ENCODE results near the gene WASHC2A.
"Not testable (repeated sequence)": the region's sequence is repeated elsewhere in the genome, so short reads cannot be mapped to it uniquely, and the experiment has no call there.

Gene WASHC2A

GRCh38 chr10:50067546-50068351, at the start of gene WASHC2A:
TSS of gene WASHC2A (plus strand) at chr10:50067954. CDS start at chr10:50068006, 52 bp downstream.
- DNase-seq (ENCODE audit: low read depth) = peak; percentile 60
- peak within 1 kb of the TSS; percentile 80 for H3K4me3 ChIP-seq (ENCODE audit: low read depth, low read length)

GRCh38 chr10:50019279-50019678, 48.5 kb upstream of the WASHC2A start:
- DNase-seq (ENCODE audit: low read depth); H3K4me3 ChIP-seq (ENCODE audit: low read depth, low read length): not testable (repeated sequence)

- not testable (repeated sequence) for DNase-seq (ENCODE audit: low read depth); H3K4me3 ChIP-seq (ENCODE audit: low read depth, low read length)
Measured at GRCh38 chr10:50020451-50021024, 47.2 kb upstream of the WASHC2A start.

- H3K4me3 ChIP-seq (ENCODE audit: low read depth, low read length) = no peak overlapping the region
- DNase-seq (ENCODE audit: low read depth) = no peak
- no peak for TF ChIP-seq CTCF (conservative IDR thresholded peaks at IDR 0.05; ENCODE audit: low read depth, low read length)
Measured at GRCh38 chr10:50021646-50022045, 46.1 kb upstream of the WASHC2A start.

GRCh38 chr10:50024716-50025383, 42.9 kb upstream of the WASHC2A start:
- DNase-seq (ENCODE audit: low read depth); H3K4me3 ChIP-seq (ENCODE audit: low read depth, low read length): not testable (repeated sequence)

GRCh38 chr10:50025627-50026026, 42.1 kb upstream of the WASHC2A start:
- no peak for DNase-seq (ENCODE audit: low read depth)
- H3K4me3 ChIP-seq (ENCODE audit: low read depth, low read length) = no peak overlapping the region
- TF ChIP-seq CTCF (conservative IDR thresholded peaks at IDR 0.05; ENCODE audit: low read depth, low read length) = no peak

- no peak for TF ChIP-seq CTCF (conservative IDR thresholded peaks at IDR 0.05; ENCODE audit: low read depth, low read length)
- no peak overlapping the region for H3K4me3 ChIP-seq (ENCODE audit: low read depth, low read length)
- DNase-seq (ENCODE audit: low read depth) = no peak
Measured at GRCh38 chr10:50027195-50027594, 40.6 kb upstream of the WASHC2A start.

GRCh38 chr10:50033481-50033880, 34.3 kb upstream of the WASHC2A start:
- TF ChIP-seq CTCF (conservative IDR thresholded peaks at IDR 0.05; ENCODE audit: low read depth, low read length) = no peak
- no peak overlapping the region for H3K4me3 ChIP-seq (ENCODE audit: low read depth, low read length)
- DNase-seq (ENCODE audit: low read depth) = peak; percentile 91

GRCh38 chr10:50035337-50035736, 32.4 kb upstream of the WASHC2A start:
- H3K4me3 ChIP-seq (ENCODE audit: low read depth, low read length) = not testable (repeated sequence)
- peak; percentile 48 for DNase-seq (ENCODE audit: low read depth)

Measured in choroid plexus epithelial cell (primary cell).